Measurements from ENCODE around the gene RABGAP1L.

DNA sequence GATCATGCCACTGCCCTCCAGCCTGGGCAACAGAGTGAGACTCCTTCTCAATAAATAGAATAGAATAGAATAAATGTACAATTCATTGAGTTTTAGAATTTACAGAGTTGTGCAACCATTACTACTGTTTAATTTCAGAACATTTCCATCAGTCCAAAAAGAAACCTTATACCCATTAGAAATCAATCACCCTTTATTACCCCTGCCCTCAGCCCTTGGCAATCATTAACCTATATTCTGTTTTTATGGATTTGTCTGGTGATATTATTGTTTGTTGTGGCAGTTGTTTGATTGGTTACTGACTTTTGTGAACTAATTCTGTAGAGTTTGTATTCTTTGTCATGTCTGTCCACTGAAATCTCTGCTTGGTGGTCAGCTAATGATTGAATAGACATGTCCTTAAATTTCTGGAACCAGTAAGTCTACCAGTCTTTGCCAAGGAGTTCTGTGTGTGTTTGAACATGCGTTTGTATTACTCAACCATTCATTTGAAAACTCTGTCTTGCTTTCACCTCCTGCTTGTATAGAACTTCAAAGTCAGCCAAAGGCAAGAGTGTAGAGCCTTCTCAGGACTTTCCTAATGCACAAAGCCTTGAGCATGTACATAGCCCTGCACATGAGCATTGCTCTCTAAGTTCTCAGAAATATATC, 497.2 kb downstream of the RABGAP1L start:
- TF ChIP-seq POLR2A (IDR thresholded peaks at IDR 0.05; ENCODE audit: low read length) (no peak), GATA1 (IDR thresholded peaks at IDR 0.05; ENCODE audit: low read depth, low read length) (no peak)

Measured in erythroblast (primary cell).